Esophagus muscularis mucosa (tissue), 4 donors: ENCODE results near the gene ZEB2. TPM values are rescaled to one million over a fixed set of nuclear protein-coding genes. Genes with fewer than 3 reads are reported as not detected.

Source experiments
- DNase-seq: peaks from one replicate; pipeline ENCODE4 v3.0.0-alpha.2; 2017; ENCODE audit errors: extremely low spot score
- H3K27ac ChIP-seq, 4 donors: fragments of 200-600 bp; sonication (generic); replicated peaks in 1 of 4; 1 replicate in 3 of 4; 2 replicates in 1 of 4; pipeline ENCODE4 v1.5.1; 2016 to 2019; ENCODE audit warnings: mild to moderate bottlenecking in 1 of 4
- H3K27me3 ChIP-seq, 4 donors: fragments of 200-600 bp; sonication (generic); one replicate each; pipeline versions ENCODE4 v1.5.1 to v1.6.0; 2016 to 2019
- H3K36me3 ChIP-seq, 4 donors: fragments of 200-600 bp; sonication (generic); one replicate each; pipeline ENCODE4 v1.5.1; 2016 to 2019
- H3K4me1 ChIP-seq, 4 donors: fragments of 200-600 bp; sonication (generic); one replicate each; pipeline ENCODE4 v1.5.1; 2016 to 2019
- H3K4me3 ChIP-seq, 4 donors: fragments of 200-600 bp; sonication (generic); 1 replicate in 2 of 4; 2 replicates in 2 of 4; pipeline ENCODE4 v1.5.1; 2016 to 2019; ENCODE audit warnings: mild to moderate bottlenecking in 4 of 4, moderate library complexity in 1 of 4
- H3K9me3 ChIP-seq, 4 donors: fragments of 200-600 bp; sonication (generic); 1 replicate in 3 of 4; 2 replicates in 1 of 4; pipeline ENCODE4 v1.5.1; 2016 to 2019
- CTCF ChIP-seq, 3 experiments: fragments of 200-600 bp in 2 of 3; fragments of 450-650 bp in 1 of 3; sonication (generic) in 2 of 3; IDR thresholded peaks; one replicate each; pipeline ENCODE4 v1.5.1; 2017 to 2019; ENCODE audit warnings: antibody characterized with exemption in 3 of 3, mild to moderate bottlenecking in 2 of 3, moderate library complexity in 1 of 3
- EP300 ChIP-seq: sonication (generic); formaldehyde crosslinking; IDR thresholded peaks from one replicate; pipeline ENCODE4 v1.6.1; 2017; ENCODE audit warnings: antibody characterized with exemption
- POLR2A ChIP-seq: fragments of 450-650 bp; IDR thresholded peaks from one replicate; pipeline ENCODE4 v1.6.1; 2017; ENCODE audit warnings: antibody characterized with exemption, moderate library complexity, mild to moderate bottlenecking, low read depth
- POLR2AphosphoS5 ChIP-seq, 2 donors: sonication (generic); formaldehyde crosslinking; IDR thresholded peaks; one replicate each; pipeline ENCODE4 v1.6.1; 2017; ENCODE audit warnings: antibody characterized with exemption in 2 of 2
- WGBS: methylation state at CpG from one replicate; pipeline ENCODE4 v1.1.5; 2018; 5-methylcytosine and 5-hydroxymethylcytosine counted together
- intact Hi-C: fragments of 100-400 bp; cut with DNase I; formaldehyde crosslinking; loops from one replicate; pipeline ENCODE4 v1.15.1; 2023
- total RNA-seq, 4 donors: library from RNA; depleted of rRNA; stranded (reverse); fragments of >200 nt; gene quantifications; one replicate each; pipeline versions ENCODE4 v1.1.0 to v1.2.1, GENCODE V29; 2016

Gene ZEB2
- total RNA-seq, 4 donors from 2014 or later, result 41.2 to 68.3 (median 55.7) TPM

GRCh38 chr2:144472911-144473310, 47.0 kb downstream of the ZEB2 start:
- H3K4me3 ChIP-seq, result no peak overlapping the region
- TF ChIP-seq POLR2A, result no peak
- no peak for TF ChIP-seq EP300
- TF ChIP-seq CTCF (IDR thresholded peaks at IDR 0.05), result no peak
- H3K27me3 ChIP-seq, result no peaks in the 10 kb centered on the region
- DNase-seq, result no peak
- 51% methylated on average over 2 of the region's 2 CpGs for WGBS
- H3K36me3 ChIP-seq, result no peaks in the 10 kb centered on the region
- H3K27ac ChIP-seq, result no peak overlapping the region
- H3K4me1 ChIP-seq, result peaks cover 0 to 41% (median 28%) of the 10 kb centered on the region in 4 donors
- H3K9me3 ChIP-seq, result no peaks in the 10 kb centered on the region
- intact Hi-C loops, result no loop called here

GRCh38 chr2:144472046-144472412, 47.9 kb downstream of the ZEB2 start:
- no peak for DNase-seq
- H3K9me3 ChIP-seq, result no peaks in the 10 kb centered on the region
- no peaks in the 10 kb centered on the region for H3K36me3 ChIP-seq
- peaks cover 3 to 32% (median 21%) of the 10 kb centered on the region in 4 donors for H3K4me1 ChIP-seq
- TF ChIP-seq POLR2AphosphoS5 (IDR thresholded peaks at IDR 0.05) (no peak), EP300 (no peak), CTCF (IDR thresholded peaks at IDR 0.05) (no peak), POLR2A (no peak)
- 90% methylated on average over 2 of the region's 2 CpGs for WGBS
- H3K27ac ChIP-seq, result no peak overlapping the region
- H3K27me3 ChIP-seq, result no peaks in the 10 kb centered on the region
- intact Hi-C loops, result no loop called here
- H3K4me3 ChIP-seq, result no peak overlapping the region

GRCh38 chr2:144471305-144472045, 48.4 kb downstream of the ZEB2 start:
- Histone ChIP-seq H3K36me3 (no peaks in the 10 kb centered on the region), H3K9me3 (no peaks in the 10 kb centered on the region), H3K4me3 (no peak overlapping the region), H3K27ac (no peak overlapping the region), H3K4me1 (peaks cover 3 to 27% (median 16%) of the 10 kb centered on the region in 4 donors), H3K27me3 (no peaks in the 10 kb centered on the region)
- intact Hi-C loops, result no loop called here
- 63% methylated on average over 2 of the region's 2 CpGs for WGBS
- TF ChIP-seq POLR2A (no peak), EP300 (no peak), CTCF (IDR thresholded peaks at IDR 0.05) (no peak), POLR2AphosphoS5 (IDR thresholded peaks at IDR 0.05) (no peak)
- DNase-seq, result no peak

- peaks cover 3 to 20% (median 15%) of the 10 kb centered on the region in 4 donors for H3K4me1 ChIP-seq
- no peaks in the 10 kb centered on the region for H3K9me3 ChIP-seq
- no peak overlapping the region for H3K27ac ChIP-seq
- WGBS, result 74% methylated on average over 3 of the region's 3 CpGs
- no peak for DNase-seq
- H3K27me3 ChIP-seq, result no peaks in the 10 kb centered on the region
- intact Hi-C loops, result no loop called here
- TF ChIP-seq POLR2A (no peak), CTCF (IDR thresholded peaks at IDR 0.05) (no peak), EP300 (no peak), POLR2AphosphoS5 (IDR thresholded peaks at IDR 0.05) (no peak)
- no peaks in the 10 kb centered on the region for H3K36me3 ChIP-seq
- H3K4me3 ChIP-seq, result no peak overlapping the region
These were observed 49.1 kb downstream of the ZEB2 start for GRCh38 chr2:144470816-144471215.

GRCh38 chr2:144470334-144470733, 49.6 kb downstream of the ZEB2 start:
- no peak for DNase-seq
- Histone ChIP-seq H3K36me3 (no peaks in the 10 kb centered on the region), H3K27ac (no peak overlapping the region), H3K27me3 (no peaks in the 10 kb centered on the region), H3K9me3 (no peaks in the 10 kb centered on the region), H3K4me1 (peaks cover 3 to 18% (median 13%) of the 10 kb centered on the region in 4 donors), H3K4me3 (no peak overlapping the region)
- intact Hi-C loops, result no loop called here
- TF ChIP-seq POLR2AphosphoS5 (IDR thresholded peaks at IDR 0.05) (no peak), EP300 (no peak), CTCF (IDR thresholded peaks at IDR 0.05) (no peak), POLR2A (no peak)
- WGBS, result 52% methylated on average over 1 of the region's 1 CpG
